Upper lobe of left lung (tissue), 6 donors: ENCODE data around the gene BORA. TPM values are rescaled to one million over a fixed set of nuclear protein-coding genes. Genes with fewer than 3 reads are reported as not detected.

ENCODE experiments used
- ATAC-seq, 2 donors: fragments of 200-7000 bp; cut with Tn5 transposase; one replicate each; pipeline ENCODE4 v1.9.1; 2022; ENCODE audit warnings: mild to moderate bottlenecking in 2 of 2, moderate library complexity in 2 of 2; ENCODE audit not compliant: low FRiP score in 2 of 2
- DNase-seq, 2 donors: peaks; one replicate each; pipeline ENCODE4 v3.0.0-alpha.2; 2019 to 2020
- H3K27ac ChIP-seq, 4 donors: fragments of 200-600 bp; sonication (generic); one replicate each; pipeline ENCODE4 v1.5.1; 2016 to 2019
- H3K27me3 ChIP-seq, 4 donors: fragments of 200-600 bp; sonication (generic); one replicate each; pipeline ENCODE4 v1.5.1; 2017 to 2019
- H3K36me3 ChIP-seq, 4 donors: fragments of 200-600 bp; sonication (generic); one replicate each; pipeline ENCODE4 v1.5.1; 2016 to 2019
- H3K4me1 ChIP-seq, 4 donors: fragments of 200-600 bp; sonication (generic); one replicate each; pipeline ENCODE4 v1.5.1; 2018 to 2019
- H3K4me3 ChIP-seq, 4 donors: fragments of 200-600 bp; sonication (generic); one replicate each; pipeline ENCODE4 v1.5.1; 2017 to 2019; ENCODE audit warnings: mild to moderate bottlenecking in 2 of 4, moderate library complexity in 1 of 4
- H3K9me3 ChIP-seq, 4 donors: fragments of 200-600 bp; sonication (generic); one replicate each; pipeline ENCODE4 v1.5.1; 2018 to 2019
- CTCF ChIP-seq, 6 experiments: fragments of 450-650 bp in 4 of 6; fragments of 200-600 bp in 2 of 6; sonication (generic) in 2 of 6; IDR thresholded peaks; one replicate each; pipeline ENCODE4 v1.5.1; 2016 to 2019; ENCODE audit warnings: antibody characterized with exemption in 6 of 6
- EP300 ChIP-seq, 4 donors: sonication (generic); formaldehyde crosslinking; IDR thresholded peaks; one replicate each; pipeline ENCODE4 v1.5.1; 2017; ENCODE audit warnings: antibody characterized with exemption in 4 of 4, control low read depth in 2 of 4
- POLR2A ChIP-seq, 4 donors: fragments of 450-650 bp; IDR thresholded peaks; one replicate each; pipeline ENCODE4 v1.5.1; 2016 to 2017; ENCODE audit warnings: antibody characterized with exemption in 4 of 4, mild to moderate bottlenecking in 2 of 4
- POLR2AphosphoS5 ChIP-seq, 2 donors: sonication (generic); formaldehyde crosslinking; IDR thresholded peaks; one replicate each; pipeline ENCODE4 v1.5.1; 2017; ENCODE audit warnings: antibody characterized with exemption in 2 of 2
- WGBS, 2 donors: methylation state at CpG; one replicate each; pipeline ENCODE4 v1.1.5; 2017 to 2018; 5-methylcytosine and 5-hydroxymethylcytosine counted together
- total RNA-seq, 6 donors: library from RNA; depleted of rRNA in 4 of 6; stranded (reverse); fragments of >200 nt in 4 of 6; gene quantifications; one replicate each; pipeline versions ENCODE4 v1.1.0 to v1.2.1, GENCODE V29; 2016 to 2021
- donor health status: DM: no; HTN: no; CAD: no; lungs with moderate emphysema.
- donor health status: DM: no; HTN: yes; CAD: no; lungs with severe emphysema.

The BORA gene
- total RNA-seq, 6 donors from 2014 or later = 2.1 to 5.5 (median 2.7) TPM

GRCh38 chr13:72737033-72737432 is 9.3 kb downstream of the BORA start:
- ATAC-seq (no peak), DNase-seq (no peak)
- Histone ChIP-seq H3K27ac (no peak overlapping the region), H3K4me1 (no peaks in the 10 kb centered on the region), H3K27me3 (no peaks in the 10 kb centered on the region), H3K36me3 (peaks cover 0 to 16% (median 4%) of the 10 kb centered on the region in 4 donors), H3K9me3 (no peaks in the 10 kb centered on the region), H3K4me3 (no peak overlapping the region)
- TF ChIP-seq EP300 (IDR thresholded peaks at IDR 0.05) (no peak), POLR2AphosphoS5 (IDR thresholded peaks at IDR 0.05) (no peak), POLR2A (IDR thresholded peaks at IDR 0.05) (no peak), CTCF (IDR thresholded peaks at IDR 0.05) (no peak)
- 88 to 89% methylated on average over 3 of the region's 3 CpGs for WGBS, 2 donors

DNA sequence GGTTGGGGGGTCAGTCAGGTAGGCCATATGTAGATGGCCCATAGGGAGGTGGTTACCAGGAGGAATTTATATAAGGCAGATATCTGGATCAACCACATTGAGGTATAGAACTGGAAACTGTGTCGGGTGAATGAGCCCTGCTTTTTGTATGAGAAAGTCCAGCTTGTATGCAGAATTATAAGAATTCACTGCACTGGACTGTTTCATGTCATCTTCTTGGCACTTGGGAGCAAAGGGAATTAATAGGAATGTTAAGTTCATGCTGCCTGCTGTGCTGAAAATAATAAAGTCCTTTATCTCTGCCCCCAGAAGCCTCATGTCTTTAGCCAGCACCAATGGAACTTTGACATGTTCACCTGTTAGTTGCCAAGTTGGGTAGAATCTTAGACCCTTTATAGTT is 12.3 kb downstream of the BORA start:
- whole genome bisulfite sequencing, 2 donors = 88 to 93% methylated on average over 1 of the region's 1 CpG
- Histone ChIP-seq H3K27ac (no peak overlapping the region), H3K27me3 (no peaks in the 10 kb centered on the region), H3K4me1 (no peaks in the 10 kb centered on the region), H3K36me3 (peaks cover 0 to 22% (median 13%) of the 10 kb centered on the region in 4 donors), H3K4me3 (no peak overlapping the region), H3K9me3 (no peaks in the 10 kb centered on the region)
- DNase-seq (no peak), ATAC-seq (no peak)
- no peak for TF ChIP-seq POLR2AphosphoS5 (IDR thresholded peaks at IDR 0.05)
- no peak for TF ChIP-seq EP300 (IDR thresholded peaks at IDR 0.05)
- no peak for TF ChIP-seq CTCF (IDR thresholded peaks at IDR 0.05)
- no peak for TF ChIP-seq POLR2A (IDR thresholded peaks at IDR 0.05)

- H3K4me1 ChIP-seq = no peaks in the 10 kb centered on the region
- DNase-seq = no peak
- WGBS, 2 donors = 77 to 90% methylated on average over 1 of the region's 1 CpG
- no peak overlapping the region for H3K27ac ChIP-seq
- H3K9me3 ChIP-seq = no peaks in the 10 kb centered on the region
- no peak for ATAC-seq
- no peaks in the 10 kb centered on the region for H3K27me3 ChIP-seq
- no peak overlapping the region for H3K4me3 ChIP-seq
- TF ChIP-seq EP300 (IDR thresholded peaks at IDR 0.05) (no peak), POLR2AphosphoS5 (IDR thresholded peaks at IDR 0.05) (no peak), CTCF (IDR thresholded peaks at IDR 0.05) (no peak), POLR2A (IDR thresholded peaks at IDR 0.05) (no peak)
- peaks cover 0 to 47% (median 15%) of the 10 kb centered on the region in 4 donors for H3K36me3 ChIP-seq
These were observed 17.5 kb downstream of the BORA start for GRCh38 chr13:72745260-72745659.

DNA sequence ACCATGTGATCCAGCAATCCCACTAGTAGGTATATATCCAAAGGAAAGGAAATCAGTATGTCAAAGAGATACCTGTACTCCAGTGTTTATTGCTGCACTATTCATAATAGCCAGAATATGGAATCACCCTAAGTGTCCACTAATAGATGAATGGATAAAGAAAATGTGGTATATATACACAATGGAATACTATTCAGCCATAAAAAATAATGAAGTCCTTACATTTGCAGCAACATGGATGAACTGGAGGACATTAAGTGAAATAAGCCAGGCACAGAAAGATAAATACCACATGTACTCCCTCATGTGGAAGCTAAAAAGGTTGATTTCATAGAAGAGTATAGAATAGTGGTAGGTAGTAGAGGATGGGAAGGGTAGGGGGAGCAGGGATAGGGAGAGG is 23.5 kb downstream of the BORA start:
- ATAC-seq = no peak
- Histone ChIP-seq H3K27me3 (no peaks in the 10 kb centered on the region), H3K36me3 (peaks cover 9 to 65% (median 25%) of the 10 kb centered on the region in 4 donors), H3K4me1 (no peaks in the 10 kb centered on the region), H3K4me3 (no peak overlapping the region), H3K27ac (no peak overlapping the region), H3K9me3 (no peaks in the 10 kb centered on the region)
- DNase-seq = no peak
- no peak for TF ChIP-seq CTCF (IDR thresholded peaks at IDR 0.05)
- no peak for TF ChIP-seq EP300 (IDR thresholded peaks at IDR 0.05)
- no peak for TF ChIP-seq POLR2AphosphoS5 (IDR thresholded peaks at IDR 0.05)
- TF ChIP-seq POLR2A (IDR thresholded peaks at IDR 0.05) = no peak

GRCh38 chr13:72754111-72754510 is 26.4 kb downstream of the BORA start:
- DNase-seq (no peak), ATAC-seq (no peak)
- WGBS, 2 donors = 93 to 94% methylated on average over 6 of the region's 6 CpGs
- peaks cover 14 to 72% (median 39%) of the 10 kb centered on the region in 4 donors for H3K36me3 ChIP-seq
- no peak for TF ChIP-seq POLR2AphosphoS5 (IDR thresholded peaks at IDR 0.05)
- no peak for TF ChIP-seq POLR2A (IDR thresholded peaks at IDR 0.05)
- TF ChIP-seq EP300 (IDR thresholded peaks at IDR 0.05) = no peak
- TF ChIP-seq CTCF (IDR thresholded peaks at IDR 0.05) = no peak
- H3K4me3 ChIP-seq = no peak overlapping the region
- H3K4me1 ChIP-seq = no peaks in the 10 kb centered on the region
- H3K9me3 ChIP-seq = no peaks in the 10 kb centered on the region
- H3K27ac ChIP-seq = no peak overlapping the region
- H3K27me3 ChIP-seq = no peaks in the 10 kb centered on the region
